Measurements from ENCODE around the gene COA8. TPM values are rescaled to one million over a fixed set of nuclear protein-coding genes. Genes with fewer than 3 reads are reported as not detected.

The COA8 gene
- total and polyA plus RNA-seq, 2 of the 13 experiments (the other 11 are each of a cell fraction or from before 2014, with no cell fraction given) = 10.9 to 25.1 TPM

GRCh38 chr14:103530390-103530789, 32.4 kb upstream of the COA8 start (continued):
- no peak for TF ChIP-seq ZNF687 (CRISPR knock-in tag; IDR thresholded peaks at IDR 0.05)
- TF ChIP-seq, protein P1, sequence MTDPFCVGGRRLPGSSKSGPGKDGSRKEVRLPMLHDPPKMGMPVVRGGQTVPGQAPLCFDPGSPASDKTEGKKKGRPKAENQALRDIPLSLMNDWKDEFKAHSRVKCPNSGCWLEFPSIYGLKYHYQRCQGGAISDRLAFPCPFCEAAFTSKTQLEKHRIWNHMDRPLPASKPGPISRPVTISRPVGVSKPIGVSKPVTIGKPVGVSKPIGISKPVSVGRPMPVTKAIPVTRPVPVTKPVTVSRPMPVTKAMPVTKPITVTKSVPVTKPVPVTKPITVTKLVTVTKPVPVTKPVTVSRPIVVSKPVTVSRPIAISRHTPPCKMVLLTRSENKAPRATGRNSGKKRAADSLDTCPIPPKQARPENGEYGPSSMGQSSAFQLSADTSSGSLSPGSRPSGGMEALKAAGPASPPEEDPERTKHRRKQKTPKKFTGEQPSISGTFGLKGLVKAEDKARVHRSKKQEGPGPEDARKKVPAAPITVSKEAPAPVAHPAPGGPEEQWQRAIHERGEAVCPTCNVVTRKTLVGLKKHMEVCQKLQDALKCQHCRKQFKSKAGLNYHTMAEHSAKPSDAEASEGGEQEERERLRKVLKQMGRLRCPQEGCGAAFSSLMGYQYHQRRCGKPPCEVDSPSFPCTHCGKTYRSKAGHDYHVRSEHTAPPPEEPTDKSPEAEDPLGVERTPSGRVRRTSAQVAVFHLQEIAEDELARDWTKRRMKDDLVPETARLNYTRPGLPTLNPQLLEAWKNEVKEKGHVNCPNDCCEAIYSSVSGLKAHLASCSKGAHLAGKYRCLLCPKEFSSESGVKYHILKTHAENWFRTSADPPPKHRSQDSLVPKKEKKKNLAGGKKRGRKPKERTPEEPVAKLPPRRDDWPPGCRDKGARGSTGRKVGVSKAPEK (CRISPR knock-in tag; IDR thresholded peaks at IDR 0.05; ENCODE audit: borderline replicate concordance) = no peak
- TF ChIP-seq MIER2 (CRISPR knock-in tag; IDR thresholded peaks at IDR 0.05) = peak; percentile 93
- no peak for TF ChIP-seq ZNF263 (CRISPR knock-in tag; IDR thresholded peaks at IDR 0.05)
- TF ChIP-seq, protein P2, sequence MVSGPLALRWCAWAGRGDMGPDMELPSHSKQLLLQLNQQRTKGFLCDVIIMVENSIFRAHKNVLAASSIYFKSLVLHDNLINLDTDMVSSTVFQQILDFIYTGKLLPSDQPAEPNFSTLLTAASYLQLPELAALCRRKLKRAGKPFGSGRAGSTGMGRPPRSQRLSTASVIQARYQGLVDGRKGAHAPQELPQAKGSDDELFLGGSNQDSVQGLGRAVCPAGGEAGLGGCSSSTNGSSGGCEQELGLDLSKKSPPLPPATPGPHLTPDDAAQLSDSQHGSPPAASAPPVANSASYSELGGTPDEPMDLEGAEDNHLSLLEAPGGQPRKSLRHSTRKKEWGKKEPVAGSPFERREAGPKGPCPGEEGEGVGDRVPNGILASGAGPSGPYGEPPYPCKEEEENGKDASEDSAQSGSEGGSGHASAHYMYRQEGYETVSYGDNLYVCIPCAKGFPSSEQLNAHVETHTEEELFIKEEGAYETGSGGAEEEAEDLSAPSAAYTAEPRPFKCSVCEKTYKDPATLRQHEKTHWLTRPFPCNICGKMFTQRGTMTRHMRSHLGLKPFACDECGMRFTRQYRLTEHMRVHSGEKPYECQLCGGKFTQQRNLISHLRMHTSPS (CRISPR knock-in tag; IDR thresholded peaks at IDR 0.05; ENCODE audit: low read depth) = no peak
- 0 out of 2 replicates have a peak, but pooled peaks have one; percentile 25 for TF ChIP-seq E2F5 (CRISPR knock-in tag; conservative IDR thresholded peaks at IDR 0.05)
- no peak for TF ChIP-seq TEAD3 (CRISPR knock-in tag; optimal IDR thresholded peaks at IDR 0.05; ENCODE audit: borderline replicate concordance)
- no peak for TF ChIP-seq CREB1 (IDR thresholded peaks at IDR 0.05)
- TF ChIP-seq CREB1 (CRISPR knock-in tag; IDR thresholded peaks at IDR 0.05) = no peak
- no peak for TF ChIP-seq KAT2B (IDR thresholded peaks at IDR 0.05; ENCODE audit: borderline replicate concordance, low read depth, low read length)
- TF ChIP-seq ZNF563 (CRISPR knock-in tag; IDR thresholded peaks at IDR 0.05) = no peak; the same call in 1 of the 2 replicates
- no peak for TF ChIP-seq GRHL1 (CRISPR knock-in tag; conservative IDR thresholded peaks at IDR 0.05)
- no peak for TF ChIP-seq KDM4B (CRISPR knock-in tag; IDR thresholded peaks at IDR 0.05)
- TF ChIP-seq, protein P3, sequence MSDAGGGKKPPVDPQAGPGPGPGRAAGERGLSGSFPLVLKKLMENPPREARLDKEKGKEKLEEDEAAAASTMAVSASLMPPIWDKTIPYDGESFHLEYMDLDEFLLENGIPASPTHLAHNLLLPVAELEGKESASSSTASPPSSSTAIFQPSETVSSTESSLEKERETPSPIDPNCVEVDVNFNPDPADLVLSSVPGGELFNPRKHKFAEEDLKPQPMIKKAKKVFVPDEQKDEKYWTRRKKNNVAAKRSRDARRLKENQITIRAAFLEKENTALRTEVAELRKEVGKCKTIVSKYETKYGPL (CRISPR knock-in tag; IDR thresholded peaks at IDR 0.05) = no peak
- no peak for TF ChIP-seq SRY (CRISPR knock-in tag; IDR thresholded peaks at IDR 0.05)
- TF ChIP-seq SALL1 (CRISPR knock-in tag; IDR thresholded peaks at IDR 0.05) = peak; percentile 35; the same call in 1 of the 2 replicates
- TF ChIP-seq HOXA5 (CRISPR knock-in tag; IDR thresholded peaks at IDR 0.05) = no peak
- TF ChIP-seq RARA (CRISPR knock-in tag; IDR thresholded peaks at IDR 0.05) = peak; percentile 16; the same call in 1 of the 2 replicates
- no peak for TF ChIP-seq ZNF557 (CRISPR knock-in tag; IDR thresholded peaks at IDR 0.05)

Data from HepG2 (cell line).